Measurements from ENCODE around the gene MED29. TPM values are rescaled to one million over a fixed set of nuclear protein-coding genes. Genes with fewer than 3 reads are reported as not detected.

Gene MED29
- total and polyA plus RNA-seq, 2 of the 13 experiments (the other 11 are each of a cell fraction or from before 2014, with no cell fraction given) = 14.0 to 19.7 TPM

GRCh38 chr19:39412100-39412866 is 21.1 kb downstream of the MED29 start, which contains the start of gene PLEKHG2 (continued):
- TF ChIP-seq ZNF556 (CRISPR knock-in tag; IDR thresholded peaks at IDR 0.05; ENCODE audit: borderline replicate concordance) (peak; percentile 52; the same call in 1 of the 2 replicates), ZNF564 (CRISPR knock-in tag; IDR thresholded peaks at IDR 0.05) (no peak), BRF2 (CRISPR knock-in tag; IDR thresholded peaks at IDR 0.05) (no peak), TEAD3 (CRISPR knock-in tag; optimal IDR thresholded peaks at IDR 0.05; ENCODE audit: borderline replicate concordance) (peak; percentile 89), ZNF781 (CRISPR knock-in tag; IDR thresholded peaks at IDR 0.05; ENCODE audit: borderline replicate concordance, not compliant biosample characterization) (peak; percentile 43), ETV5 (CRISPR knock-in tag; IDR thresholded peaks at IDR 0.05; ENCODE audit: borderline replicate concordance) (peak; percentile 98), FOXK2 (IDR thresholded peaks at IDR 0.05) (0 out of 2 replicates have a peak, but pooled peaks have one; percentile 43), MXI1 (IDR thresholded peaks at IDR 0.05; ENCODE audit: borderline replicate concordance, low read depth, low read length) (peak; percentile 76; the same call in 2 of the 3 replicates), KDM5A (IDR thresholded peaks at IDR 0.05; ENCODE audit: borderline replicate concordance, low read length) (peak; percentile 63; the same call in 1 of the 2 replicates), ETV6 (CRISPR knock-in tag; conservative IDR thresholded peaks at IDR 0.05) (peak; percentile 45; the same call in 1 of the 2 replicates), ZNF569 (CRISPR knock-in tag; IDR thresholded peaks at IDR 0.05; ENCODE audit: borderline replicate concordance) (no peak), ZNF407 (CRISPR knock-in tag; IDR thresholded peaks at IDR 0.05; ENCODE audit: not compliant biosample characterization) (no peak), RBFOX2 (IDR thresholded peaks at IDR 0.05; ENCODE audit: low read depth, low read length) (peak; percentile 84), FOXK1 (CRISPR knock-in tag; IDR thresholded peaks at IDR 0.05; ENCODE audit: borderline replicate concordance, low read depth) (0 out of 2 replicates have a peak, but pooled peaks have one; percentile 61), ESRRA (CRISPR knock-in tag; IDR thresholded peaks at IDR 0.05; ENCODE audit: low read depth) (no peak), SRSF9 (IDR thresholded peaks at IDR 0.05; ENCODE audit: borderline replicate concordance, insufficient read depth, low read depth, low read length, poor library complexity, severe bottlenecking) (no peak), ZNF549 (CRISPR knock-in tag; IDR thresholded peaks at IDR 0.05) (no peak), ATRX (CRISPR knock-in tag; IDR thresholded peaks at IDR 0.05; ENCODE audit: borderline replicate concordance) (no peak)
- TF ChIP-seq, protein P1, sequence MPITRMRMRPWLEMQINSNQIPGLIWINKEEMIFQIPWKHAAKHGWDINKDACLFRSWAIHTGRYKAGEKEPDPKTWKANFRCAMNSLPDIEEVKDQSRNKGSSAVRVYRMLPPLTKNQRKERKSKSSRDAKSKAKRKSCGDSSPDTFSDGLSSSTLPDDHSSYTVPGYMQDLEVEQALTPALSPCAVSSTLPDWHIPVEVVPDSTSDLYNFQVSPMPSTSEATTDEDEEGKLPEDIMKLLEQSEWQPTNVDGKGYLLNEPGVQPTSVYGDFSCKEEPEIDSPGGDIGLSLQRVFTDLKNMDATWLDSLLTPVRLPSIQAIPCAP (CRISPR knock-in tag; IDR thresholded peaks at IDR 0.05; ENCODE audit: low read depth) = no peak

Data from HepG2 (cell line).